GM21723 (cell line): Measurements from ENCODE around the gene KCTD8.
A peak's percentile ranks its signal among the peaks of the same experiment; 100 is the strongest.

ENCODE experiments used
- ATAC-seq: cut with Tn5 transposase; IDR thresholded peaks from one replicate; pipeline ENCODE4 v1.9.1; 2021; ENCODE audit warnings: mild to moderate bottlenecking, moderate library complexity; ENCODE audit not compliant: unreplicated experiment

Gene KCTD8

GRCh38 chr4:44448521-44449461, at the start of gene KCTD8:
TSS of gene KCTD8 (minus strand) at chr4:44448809.
- peak; percentile 99 for ATAC-seq

- ATAC-seq = no peak
These were observed 46.4 kb upstream of the KCTD8 start for GRCh38 chr4:44494810-44495701.

DNA sequence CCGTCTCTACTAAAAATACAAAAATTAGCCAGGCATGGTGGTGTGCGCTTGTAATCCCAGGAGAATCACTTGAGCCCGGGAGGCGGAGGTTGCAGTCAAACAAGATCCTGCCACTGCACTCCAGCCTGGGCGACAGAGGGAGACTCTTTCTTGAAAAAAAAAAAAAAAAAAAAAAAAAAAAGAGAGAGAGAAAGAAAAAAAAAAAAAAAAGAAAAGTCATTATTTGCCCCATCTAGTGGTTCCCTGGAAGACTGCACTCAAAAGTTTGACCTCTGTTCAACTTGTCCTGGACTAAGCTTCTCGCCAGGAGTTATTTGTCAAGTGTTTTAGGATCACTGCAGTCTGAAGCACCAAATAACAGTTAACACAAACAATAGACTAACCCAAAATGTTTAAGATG, 45.3 kb upstream of the KCTD8 start:
- ATAC-seq = peak; percentile 77

DNA sequence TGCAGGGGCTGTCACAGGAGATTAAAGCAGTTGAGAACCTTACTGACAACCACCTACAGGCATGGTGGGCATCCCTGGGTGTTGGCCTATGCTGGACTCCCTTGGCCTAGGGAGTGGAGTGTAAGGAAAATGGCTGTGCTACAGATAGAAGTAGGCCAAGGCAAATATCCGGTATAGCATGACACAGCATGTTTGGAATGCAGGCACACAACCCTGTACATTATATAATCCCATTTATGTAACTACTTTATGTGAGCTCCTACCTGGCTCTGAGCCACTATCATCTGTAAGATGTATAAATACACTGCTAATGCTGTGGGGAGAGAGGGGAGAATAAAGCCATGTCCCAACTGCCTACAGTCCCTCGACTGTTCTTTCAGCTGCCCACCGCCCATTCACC, 38.7 kb upstream of the KCTD8 start:
- ATAC-seq = no peak

DNA sequence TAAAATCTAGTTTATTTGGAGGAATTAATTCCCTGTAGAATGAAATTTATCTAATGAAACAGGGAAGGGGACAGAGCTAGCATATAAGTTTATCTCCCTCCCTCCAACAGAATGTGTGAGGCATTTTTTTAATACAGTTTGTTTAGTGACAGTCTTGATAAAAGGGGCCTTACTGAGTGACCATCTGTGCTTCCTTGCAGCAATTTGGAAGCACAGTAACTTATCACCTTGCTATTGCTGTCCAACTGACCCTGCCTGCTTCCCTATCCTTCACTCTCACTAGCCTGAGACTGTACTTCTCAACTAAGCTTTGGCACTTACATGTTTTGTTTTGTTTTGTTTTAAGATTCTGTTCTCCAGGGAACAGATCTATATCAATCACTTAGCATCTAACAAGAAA, 31.1 kb upstream of the KCTD8 start:
- ATAC-seq = no peak

DNA sequence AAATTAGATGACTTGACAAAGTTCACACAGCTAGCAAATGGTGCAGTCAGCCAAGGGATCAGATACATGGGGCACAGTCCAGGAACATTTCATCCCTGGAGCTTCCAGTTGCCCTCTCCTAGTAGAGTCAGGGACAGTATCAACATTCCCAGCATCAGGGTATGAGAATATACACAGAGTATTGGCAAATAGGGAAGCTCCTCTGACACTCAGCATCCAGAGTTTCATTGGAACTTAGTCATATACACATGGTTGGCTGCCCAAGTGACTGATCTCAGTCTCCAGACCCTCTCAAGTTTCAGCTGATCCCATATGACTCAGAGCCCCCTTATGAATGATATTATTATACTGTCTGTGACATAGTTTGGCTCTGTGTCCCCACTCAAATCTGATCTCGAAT, 13.7 kb upstream of the KCTD8 start:
- ATAC-seq = no peak

DNA sequence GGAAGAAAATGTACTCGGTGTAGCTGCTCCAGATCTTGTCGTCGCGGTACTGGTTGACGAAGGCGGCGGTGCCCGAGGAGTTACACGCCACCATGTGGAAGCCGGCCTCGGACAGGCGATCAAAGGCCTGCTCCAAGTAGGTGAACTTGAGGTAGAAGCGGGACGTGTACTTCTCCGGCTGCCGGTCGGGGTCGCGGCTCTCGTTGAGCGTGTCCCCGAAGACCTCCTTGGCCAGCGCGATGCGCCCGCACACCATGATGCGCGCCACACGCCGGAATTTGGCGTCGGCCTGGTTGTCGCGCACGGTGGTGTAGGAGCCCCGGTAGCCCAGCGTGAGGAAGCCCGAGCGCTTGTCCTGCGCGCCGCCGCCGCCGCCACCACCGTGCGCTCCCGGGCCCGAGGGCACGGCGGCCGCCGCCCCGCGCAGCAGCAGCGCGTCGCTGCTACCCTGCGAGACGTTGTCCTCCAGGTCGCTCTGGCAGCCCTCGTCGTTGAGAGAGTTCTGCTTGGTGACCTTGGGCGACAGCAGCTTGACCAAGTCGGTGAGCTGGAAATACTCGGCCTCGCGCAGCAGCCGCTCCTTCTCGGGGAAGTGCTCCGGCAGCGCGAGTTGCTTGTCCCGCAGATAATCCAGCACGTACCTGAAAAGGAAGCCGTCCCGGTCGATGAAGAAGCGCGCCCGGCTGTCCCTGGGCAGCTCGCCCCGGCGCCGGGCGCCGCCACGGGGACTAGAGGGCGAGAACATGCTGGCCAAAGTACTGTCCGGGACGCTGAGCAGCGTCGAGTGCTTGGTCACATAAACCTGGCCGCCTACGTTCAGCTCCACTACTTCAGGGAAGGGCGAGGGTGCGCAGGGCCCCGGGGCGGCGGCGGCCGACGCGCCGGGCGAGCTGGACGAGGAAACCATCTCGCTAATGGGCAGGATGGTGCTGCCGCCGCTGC, 775 bp downstream of the KCTD8 start:
- peak; percentile 1 for ATAC-seq

- no peak for ATAC-seq
These were observed 1.6 kb downstream of the KCTD8 start for GRCh38 chr4:44446801-44447562.

GRCh38 chr4:44446191-44446590, 2.4 kb downstream of the KCTD8 start:
- no peak for ATAC-seq

- ATAC-seq = no peak
These were observed 9.9 kb downstream of the KCTD8 start for GRCh38 chr4:44438687-44439086.

DNA sequence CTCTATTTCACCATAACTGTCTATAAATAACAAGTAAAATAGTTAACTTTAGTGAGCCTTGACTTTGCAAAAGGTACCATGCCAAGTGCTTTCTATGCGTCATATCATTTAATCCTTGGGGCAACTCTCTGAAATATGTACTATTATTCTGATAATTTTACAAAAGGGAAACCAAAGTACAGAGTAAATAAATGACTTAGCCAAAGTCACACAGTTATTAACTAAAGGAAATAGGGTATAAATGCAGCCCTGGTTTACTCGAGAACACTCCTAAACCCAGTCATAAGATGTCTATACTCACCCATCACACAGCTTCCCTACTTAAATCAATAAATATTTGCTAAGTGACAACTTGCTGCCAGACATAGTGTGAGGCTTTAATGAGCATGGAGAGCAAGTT, 14.4 kb downstream of the KCTD8 start:
- no peak for ATAC-seq

DNA sequence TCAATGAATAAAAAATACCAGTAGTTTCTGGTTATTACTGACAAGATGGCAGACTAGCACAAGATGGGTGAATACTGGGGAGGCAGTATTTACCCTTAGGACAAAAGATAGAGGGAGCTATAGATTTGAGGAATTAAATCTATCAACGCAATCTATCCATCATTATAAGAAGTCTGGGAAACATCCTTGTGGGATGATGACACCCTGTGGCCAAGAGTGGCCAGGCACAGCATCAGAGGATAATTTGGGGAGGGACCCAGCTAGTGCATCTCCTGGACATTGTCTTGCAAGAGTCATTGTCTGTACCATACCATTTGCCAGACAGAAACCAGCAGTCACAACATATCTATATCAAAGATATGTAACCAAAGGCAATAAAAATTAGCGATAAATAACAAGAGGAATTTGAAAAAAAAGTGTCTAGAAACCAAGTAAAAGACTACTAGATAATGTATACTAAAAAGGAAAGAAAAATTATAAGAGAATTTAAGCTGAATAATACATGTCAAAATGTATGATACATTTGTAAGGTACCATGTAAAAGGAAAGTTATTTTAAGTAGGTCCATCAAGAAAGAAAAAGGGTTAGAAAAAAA, 22.9 kb downstream of the KCTD8 start:
- no peak for ATAC-seq

DNA sequence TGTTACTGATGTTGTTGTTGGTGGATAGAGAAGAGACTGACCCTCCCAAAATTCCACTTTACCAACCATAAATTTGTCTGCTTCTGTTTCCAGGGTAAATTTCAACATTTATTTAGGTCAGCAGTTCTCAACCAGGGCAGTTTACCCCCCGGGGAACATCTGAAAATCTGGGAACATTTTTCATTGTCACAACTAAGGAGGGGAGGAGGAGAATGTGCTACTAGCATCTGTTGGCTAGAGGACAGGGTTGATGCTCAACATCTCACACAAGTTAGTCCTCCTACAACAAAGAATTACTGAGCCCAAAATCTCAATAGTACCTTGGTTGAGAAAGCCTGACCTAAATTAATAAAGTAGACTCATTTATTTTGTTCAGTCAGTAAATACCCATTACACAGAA, 25.7 kb downstream of the KCTD8 start:
- no peak for ATAC-seq

GRCh38 chr4:44421330-44422065, 27.1 kb downstream of the KCTD8 start:
- ATAC-seq = no peak

DNA sequence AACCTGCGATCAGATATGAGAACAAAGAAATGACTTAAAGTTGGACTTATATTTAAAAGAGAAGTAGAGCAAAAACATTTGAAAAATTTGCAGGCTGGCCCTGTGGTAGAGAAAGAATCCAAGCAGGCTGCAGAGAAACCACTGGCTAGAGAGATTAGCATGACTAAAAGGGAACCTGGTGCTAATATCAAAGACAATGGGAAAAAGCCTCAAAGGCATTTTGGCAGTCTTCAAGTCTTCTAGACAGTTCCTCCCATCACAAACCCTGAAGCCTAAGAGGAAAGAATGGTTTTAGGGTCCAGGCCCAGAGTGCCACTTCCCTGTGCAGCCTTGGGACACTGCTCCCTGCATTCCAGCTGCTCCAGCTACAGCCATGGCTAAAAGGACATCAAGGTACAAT, 33.4 kb downstream of the KCTD8 start:
- no peak for ATAC-seq

DNA sequence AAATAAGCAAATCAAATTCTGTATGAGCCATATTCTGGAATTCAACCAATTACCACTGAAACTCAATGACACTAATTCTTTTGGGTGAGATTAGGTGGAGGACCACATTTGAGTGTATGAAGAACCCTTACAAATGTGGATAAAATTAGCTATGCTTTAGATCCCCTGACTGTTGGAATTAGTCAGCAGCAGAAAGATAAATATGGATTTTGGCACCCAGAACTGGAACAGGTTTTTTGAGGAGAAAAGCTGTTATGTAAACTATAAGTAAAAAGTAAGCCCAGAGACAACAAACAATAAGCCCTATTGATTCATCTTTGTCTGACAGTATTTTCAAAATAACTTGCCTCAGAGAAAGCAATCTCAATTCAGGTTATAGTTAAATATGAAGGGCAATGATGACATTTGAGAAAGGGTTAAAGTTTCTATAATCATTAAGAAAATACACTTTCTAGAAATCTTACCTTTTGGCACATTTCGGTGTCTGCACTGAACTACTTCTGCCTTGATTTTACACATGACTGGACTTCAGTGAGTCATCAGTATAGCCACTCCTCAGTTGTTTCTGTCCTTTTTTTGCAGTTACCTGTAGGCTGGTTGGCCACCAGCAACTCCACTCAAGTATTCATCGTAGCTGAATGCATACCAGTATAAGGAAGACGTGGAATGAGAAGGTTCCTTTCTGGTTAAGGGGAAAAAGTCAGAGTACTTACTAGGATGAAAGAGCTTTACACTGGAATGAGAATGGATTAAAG, 80.0 kb downstream of the KCTD8 start:
- no peak for ATAC-seq

- ATAC-seq = no peak
These were observed 94.4 kb downstream of the KCTD8 start for GRCh38 chr4:44354172-44354571.

DNA sequence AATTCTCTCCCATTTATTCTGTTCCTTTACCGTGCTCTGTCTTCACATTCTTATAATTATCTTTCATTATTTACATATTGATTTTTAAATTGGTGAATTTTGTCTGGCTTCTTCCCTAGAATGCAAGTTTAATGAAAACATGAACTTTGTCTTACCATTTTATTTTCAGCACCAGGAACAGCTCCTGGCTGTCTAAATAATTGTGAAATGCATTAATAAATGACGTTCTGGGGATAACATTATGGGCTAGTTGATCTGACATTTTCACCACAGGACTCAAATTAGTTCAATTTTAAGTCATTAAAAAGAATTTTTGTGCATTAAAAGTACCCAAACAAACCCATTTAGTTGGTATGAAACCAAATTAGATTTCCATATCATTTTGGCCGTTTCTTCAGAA, 97.5 kb downstream of the KCTD8 start:
- no peak for ATAC-seq
